Neural crest cell (in vitro differentiated cells): ENCODE results near the gene G6PC3. TPM values are rescaled to one million over a fixed set of nuclear protein-coding genes. Genes with fewer than 3 reads are reported as not detected.
A peak's percentile ranks its signal among the peaks of the same experiment; 100 is the strongest.
"Not testable (repeated sequence)": the region's sequence is repeated elsewhere in the genome, so short reads cannot be mapped to it uniquely, and the experiment has no call there.

Experiments used
- DNase-seq: peaks from one replicate; pipeline ENCODE4 v3.0.0; 2021; ENCODE audit warnings: low read depth, mixed read lengths, low spot score
- H3K27ac Mint-ChIP-seq: one replicate; pipeline ENCODE4 v1.8.0; 2021; ENCODE audit warnings: mild to moderate bottlenecking, mixed read lengths; ENCODE audit not compliant: unreplicated experiment
- H3K27me3 Mint-ChIP-seq: 2 replicates; pipeline ENCODE4 v1.8.0; 2021; ENCODE audit warnings: low read depth, mild to moderate bottlenecking, mixed read lengths
- H3K36me3 Mint-ChIP-seq: 2 replicates; pipeline ENCODE4 v1.8.0; 2021; ENCODE audit warnings: low read depth, mild to moderate bottlenecking, mixed read lengths
- H3K4me1 Mint-ChIP-seq: 2 replicates; pipeline ENCODE4 v1.8.0; 2021; ENCODE audit warnings: mixed read lengths
- H3K4me3 Mint-ChIP-seq: one replicate; pipeline ENCODE4 v1.8.0; 2021; ENCODE audit warnings: mild to moderate bottlenecking, mixed read lengths
- H3K9me3 Mint-ChIP-seq: 2 replicates; pipeline ENCODE4 v1.8.0; 2021; ENCODE audit warnings: mixed read lengths
- CTCF ChIP-seq: fragments of 200-600 bp; sonication (generic); conservative IDR thresholded peaks from 2 replicates; pipeline ENCODE4 v1.5.0; 2021; ENCODE audit warnings: antibody characterized with exemption, mild to moderate bottlenecking
- total RNA-seq: library from RNA; stranded (reverse); gene quantifications from 2 replicates; pipeline ENCODE4 v1.2.1, GENCODE V29; 2021

Gene G6PC3
- total RNA-seq, 1 donor from 2014 or later, result 81.1 TPM

- Mint-ChIP-seq H3K4me1 (peaks cover 6% of the 10 kb centered on the region), H3K36me3 (peaks cover 7% of the 10 kb centered on the region), H3K27me3 (no peaks in the 10 kb centered on the region), H3K27ac (no peak overlapping the region), H3K9me3 (no peaks in the 10 kb centered on the region), H3K4me3 (no peak overlapping the region)
- no peak for DNase-seq
- TF ChIP-seq CTCF, result no peak
These were observed 31.9 kb upstream of the G6PC3 start for GRCh38 chr17:44038604-44039011.

DNA sequence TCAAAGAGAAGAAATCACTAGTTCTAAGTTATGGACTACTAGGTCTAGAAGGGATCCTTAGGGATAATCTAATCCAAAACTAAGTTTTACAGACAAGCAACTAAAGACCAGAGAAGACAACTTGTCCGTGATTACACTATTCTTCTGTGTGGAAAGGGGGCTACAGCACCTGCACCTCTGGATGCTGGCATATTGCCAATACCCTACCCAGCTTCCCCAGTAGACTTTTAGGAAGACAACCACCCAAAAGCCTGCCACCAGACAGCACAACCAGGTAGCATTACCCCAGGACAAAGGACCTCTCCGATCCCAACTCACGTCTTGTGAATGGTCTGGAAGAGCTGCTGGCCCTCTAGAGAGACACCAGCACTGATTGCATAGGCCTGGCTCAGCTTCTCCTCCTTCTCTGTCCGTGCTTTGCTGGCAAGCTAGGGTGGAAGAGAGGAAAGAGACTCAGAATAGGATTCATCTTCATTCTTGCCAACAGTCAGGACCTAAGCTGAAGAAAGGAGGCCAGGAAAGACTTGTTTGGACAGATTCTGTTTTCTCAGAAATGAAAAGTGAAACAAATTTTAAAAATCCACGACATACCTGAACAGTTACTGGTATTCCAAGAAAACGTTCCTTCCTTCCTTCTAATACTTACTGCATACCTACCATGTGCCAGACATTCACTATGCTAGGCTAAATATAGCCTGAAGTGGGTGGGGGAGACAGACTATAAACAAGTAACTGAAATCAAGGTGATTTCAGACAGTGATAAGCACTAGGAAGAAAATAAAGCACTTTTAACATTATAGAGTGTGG is 30.5 kb upstream of the G6PC3 start:
- no peaks in the 10 kb centered on the region for H3K27me3 Mint-ChIP-seq
- peaks cover 7% of the 10 kb centered on the region for H3K36me3 Mint-ChIP-seq
- H3K4me3 Mint-ChIP-seq, result peak overlapping the region; percentile 16
- no peak for TF ChIP-seq CTCF
- H3K4me1 Mint-ChIP-seq, result peaks cover 9% of the 10 kb centered on the region
- no peaks in the 10 kb centered on the region for H3K9me3 Mint-ChIP-seq
- H3K27ac Mint-ChIP-seq, result no peak overlapping the region
- no peak for DNase-seq

GRCh38 chr17:44043272-44043696 is 27.3 kb upstream of the G6PC3 start:
- H3K4me1 Mint-ChIP-seq, result peaks cover 9% of the 10 kb centered on the region
- H3K9me3 Mint-ChIP-seq, result no peaks in the 10 kb centered on the region

GRCh38 chr17:44044071-44044470 is 26.5 kb upstream of the G6PC3 start:
- Mint-ChIP-seq H3K27me3 (no peaks in the 10 kb centered on the region), H3K9me3 (no peaks in the 10 kb centered on the region), H3K36me3 (peaks cover 10% of the 10 kb centered on the region), H3K27ac (no peak overlapping the region), H3K4me1 (peaks cover 9% of the 10 kb centered on the region), H3K4me3 (no peak overlapping the region)
- no peak for DNase-seq
- TF ChIP-seq CTCF, result no peak

More at GRCh38 chr17:44043272-44043696, 27.3 kb upstream of the G6PC3 start:
- H3K4me3 Mint-ChIP-seq, result no peak overlapping the region
- TF ChIP-seq CTCF, result no peak
- no peaks in the 10 kb centered on the region for H3K27me3 Mint-ChIP-seq
- H3K27ac Mint-ChIP-seq, result no peak overlapping the region
- peaks cover 7% of the 10 kb centered on the region for H3K36me3 Mint-ChIP-seq
- no peak for DNase-seq

- no peaks in the 10 kb centered on the region for H3K27me3 Mint-ChIP-seq
- peaks cover 9% of the 10 kb centered on the region for H3K4me1 Mint-ChIP-seq
- no peak for TF ChIP-seq CTCF
- H3K27ac Mint-ChIP-seq, result no peak overlapping the region
- no peaks in the 10 kb centered on the region for H3K9me3 Mint-ChIP-seq
- H3K36me3 Mint-ChIP-seq, result peaks cover 9% of the 10 kb centered on the region
- no peak for DNase-seq
- no peak overlapping the region for H3K4me3 Mint-ChIP-seq
These were observed 25.0 kb upstream of the G6PC3 start for GRCh38 chr17:44045486-44045885.

GRCh38 chr17:44046893-44047292 is 23.6 kb upstream of the G6PC3 start:
- not testable (repeated sequence) for H3K4me3 Mint-ChIP-seq, H3K9me3 Mint-ChIP-seq, H3K27ac Mint-ChIP-seq, H3K36me3 Mint-ChIP-seq, H3K4me1 Mint-ChIP-seq, DNase-seq, H3K27me3 Mint-ChIP-seq
